Psoas muscle (tissue), 8 donors: ENCODE data around the gene PGAP6. TPM values are rescaled to one million over a fixed set of nuclear protein-coding genes. Genes with fewer than 3 reads are reported as not detected.

Source experiments
- ATAC-seq, 4 donors: fragments of 200-7000 bp; cut with Tn5 transposase; one replicate each; pipeline ENCODE4 v1.9.1; 2020; ENCODE audit warnings: moderate library complexity in 3 of 4, mild to moderate bottlenecking in 2 of 4
- DNase-seq, 2 donors: peaks; one replicate each; pipeline ENCODE4 v3.0.0-alpha.2; 2020
- H3K27ac ChIP-seq: fragments of 200-600 bp; one replicate; pipeline ENCODE4 v1.8.0; 2022
- H3K27me3 ChIP-seq, 3 donors: fragments of 200-600 bp in 1 of 3; one replicate each; pipeline versions ENCODE4 v1.6.1 to v1.8.0; 2013 to 2022; ENCODE audit warnings: low read length in 2 of 3, mild to moderate bottlenecking in 2 of 3, moderate library complexity in 1 of 3; ENCODE audit not compliant: insufficient read depth in 3 of 3
- H3K36me3 ChIP-seq, 2 donors: fragments of 200-600 bp in 1 of 2; one replicate each; pipeline versions ENCODE4 v1.6.1 to v1.8.0; 2013 to 2022; ENCODE audit warnings: low read depth in 1 of 2, mild to moderate bottlenecking in 1 of 2, moderate library complexity in 1 of 2; ENCODE audit not compliant: insufficient read depth in 1 of 2
- H3K4me1 ChIP-seq: fragments of 200-600 bp; one replicate; pipeline ENCODE4 v1.8.0; 2022
- H3K4me3 ChIP-seq: fragments of 200-600 bp; one replicate; pipeline ENCODE4 v1.8.0; 2022; ENCODE audit warnings: mild to moderate bottlenecking
- H3K9me3 ChIP-seq: fragments of 200-600 bp; one replicate; pipeline ENCODE4 v1.8.0; 2022
- CTCF ChIP-seq: fragments of 200-600 bp; IDR thresholded peaks from one replicate; pipeline ENCODE4 v1.8.0; 2022; ENCODE audit warnings: antibody characterized with exemption
- WGBS, 3 donors: extraction: QIAGEN DNeasy Blood & Tissue Kit; methylation state at CpG; one replicate each; pipeline versions ENCODE4 v1.1.6 to v1.1.7; 2013; 5-methylcytosine and 5-hydroxymethylcytosine counted together
- intact Hi-C, 2 donors: fragments of 100-400 bp; cut with DNase I; formaldehyde crosslinking; loops; one replicate each; pipeline versions ENCODE4 v1.11.0 to v1.14.2; 2022
- polyA plus RNA-seq, 3 donors: library from polyadenylated mRNA; stranded (reverse); fragments of 200-250 nt; gene quantifications; one replicate each; pipeline ENCODE4 v1.2.3, GENCODE V29; 2013
- total RNA-seq, 4 donors: library from RNA; stranded (reverse); fragmentation: NEBNext Ultra II Directional in 2 of 4; extraction: Animal tissue kit (Norgen Biotek cat#: 25700) in 2 of 4; gene quantifications; one replicate each; pipeline versions ENCODE4 v1.2.1 to v1.2.4, GENCODE V29; 2021 to 2023
- donor health status: healthy with polysubstance abuse.
- donor health status: DM: no; HTN: no; CAD: no; lungs with moderate emphysema.
- donor health status: Bipolar disorder and iron deficiency.
- donor health status: healthy.
- donor health status: DM: yes; HTN: yes; CAD: no.
- donor health status: DM: no; HTN: no; CAD: no.
- donor health status: DM: no; HTN: no; CAD: no.
- donor health status: DM: yes; HTN: yes; CAD: no.

Gene PGAP6
- total and polyA plus RNA-seq, 7 donors, result 26.0 to 46.9 (median 33.8) TPM

DNA sequence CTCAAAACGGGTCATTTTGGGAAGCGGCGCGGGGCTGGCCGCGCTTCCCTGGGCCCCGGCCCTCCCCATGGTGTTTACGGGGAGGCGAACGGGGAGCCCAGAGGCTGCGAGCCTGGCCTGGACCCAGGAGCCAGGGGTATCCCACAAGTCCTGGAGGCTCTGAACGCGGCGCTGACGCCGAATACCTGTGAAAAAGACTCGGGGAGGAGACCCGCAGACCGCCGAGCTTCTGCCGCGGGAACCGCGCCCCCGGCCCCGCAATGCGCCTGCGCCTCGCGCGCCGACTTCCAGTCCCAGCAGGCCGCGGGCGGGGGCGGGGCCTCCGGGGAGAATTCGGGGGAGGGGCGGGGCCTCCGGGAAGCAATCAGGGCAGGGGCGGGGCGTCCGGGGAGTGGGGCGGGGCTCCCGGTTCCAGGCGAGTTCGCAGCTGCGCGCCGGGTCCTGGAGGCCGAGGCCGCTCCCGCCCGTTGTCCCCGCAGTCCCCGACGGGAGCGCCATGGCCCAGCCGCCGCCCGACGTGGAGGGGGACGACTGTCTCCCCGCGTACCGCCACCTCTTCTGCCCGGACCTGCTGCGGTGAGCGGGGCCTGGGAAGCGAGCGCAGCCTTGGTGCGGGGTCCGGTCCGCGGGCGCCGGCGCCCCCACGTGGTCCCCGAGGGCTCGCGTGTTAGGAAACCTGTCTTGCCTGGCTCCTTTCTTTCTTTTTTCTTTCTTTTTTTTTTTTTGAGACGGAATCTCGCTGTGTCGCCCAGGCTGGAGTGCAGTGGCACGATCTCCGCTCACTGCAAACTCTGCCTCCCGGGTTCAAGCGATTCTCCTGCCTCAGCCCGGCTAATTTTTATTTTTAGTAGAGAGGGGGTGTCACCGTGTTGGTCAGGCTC is 19.9 kb upstream of the PGAP6 start, which contains the start of gene DECR2:
DECR2 (plus strand) TSS at position 418 of the 881 bp plus-strand sequence; CDS start at position 497, 79 bp downstream.
- DNase-seq (peak; percentile 98), ATAC-seq (peak; percentile 89 to 94 (median 92))
- Histone ChIP-seq H3K27me3 (no peaks in the 10 kb centered on the region), H3K9me3 (no peaks in the 10 kb centered on the region), H3K27ac (peak within 1 kb of the TSS; percentile 95), H3K4me1 (peaks cover 21% of the 10 kb centered on the region), H3K4me3 (peak within 1 kb of the TSS; percentile 76), H3K36me3 (peaks cover 0 to 3% of the 10 kb centered on the region in 2 donors)
- intact Hi-C loops, result loop anchor here in 1 of 2 donors (2.0 kb wide), 1 partner anchor 23 kb away; the partner anchor contains the start of gene RAB11FIP3
- TF ChIP-seq CTCF, result peak; percentile 38
- WGBS, 3 donors, result 1% methylated on average over 59 to 91 of the region's 91 CpGs

DNA sequence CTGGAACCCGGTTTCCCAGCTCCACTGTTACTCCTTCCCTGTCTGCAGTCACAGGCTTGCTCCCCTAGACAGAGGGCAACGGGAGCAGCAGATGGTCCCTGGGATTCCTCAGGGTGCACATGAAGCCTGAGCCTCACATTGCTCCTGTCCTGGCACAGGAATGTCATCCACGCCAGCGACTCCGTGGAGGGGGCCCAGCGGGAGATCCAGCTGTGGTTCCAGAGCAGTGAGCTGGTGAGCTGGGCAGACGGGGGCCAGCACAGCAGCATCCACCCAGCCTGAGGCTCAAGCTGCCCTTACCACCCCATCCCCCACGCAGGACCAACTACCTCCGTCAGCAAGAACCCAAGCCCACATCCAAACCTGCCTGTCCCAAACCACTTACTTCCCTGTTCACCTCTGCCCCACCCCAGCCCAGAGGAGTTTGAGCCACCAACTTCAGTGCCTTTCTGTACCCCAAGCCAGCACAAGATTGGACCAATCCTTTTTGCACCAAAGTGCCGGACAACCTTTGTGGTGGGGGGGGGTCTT is 18.3 kb upstream of the PGAP6 start:
- Histone ChIP-seq H3K27ac (peak overlapping the region; percentile 95), H3K36me3 (peaks cover 0 to 3% of the 10 kb centered on the region in 2 donors), H3K9me3 (no peaks in the 10 kb centered on the region), H3K27me3 (no peaks in the 10 kb centered on the region), H3K4me1 (peaks cover 21% of the 10 kb centered on the region), H3K4me3 (peak overlapping the region; percentile 76)
- 60 to 74% (median 66%) methylated on average over 10 of the region's 10 CpGs for WGBS, 3 donors
- ATAC-seq (no peak), DNase-seq (no peak)
- TF ChIP-seq CTCF, result no peak
- intact Hi-C loops, result no loop called here

DNA sequence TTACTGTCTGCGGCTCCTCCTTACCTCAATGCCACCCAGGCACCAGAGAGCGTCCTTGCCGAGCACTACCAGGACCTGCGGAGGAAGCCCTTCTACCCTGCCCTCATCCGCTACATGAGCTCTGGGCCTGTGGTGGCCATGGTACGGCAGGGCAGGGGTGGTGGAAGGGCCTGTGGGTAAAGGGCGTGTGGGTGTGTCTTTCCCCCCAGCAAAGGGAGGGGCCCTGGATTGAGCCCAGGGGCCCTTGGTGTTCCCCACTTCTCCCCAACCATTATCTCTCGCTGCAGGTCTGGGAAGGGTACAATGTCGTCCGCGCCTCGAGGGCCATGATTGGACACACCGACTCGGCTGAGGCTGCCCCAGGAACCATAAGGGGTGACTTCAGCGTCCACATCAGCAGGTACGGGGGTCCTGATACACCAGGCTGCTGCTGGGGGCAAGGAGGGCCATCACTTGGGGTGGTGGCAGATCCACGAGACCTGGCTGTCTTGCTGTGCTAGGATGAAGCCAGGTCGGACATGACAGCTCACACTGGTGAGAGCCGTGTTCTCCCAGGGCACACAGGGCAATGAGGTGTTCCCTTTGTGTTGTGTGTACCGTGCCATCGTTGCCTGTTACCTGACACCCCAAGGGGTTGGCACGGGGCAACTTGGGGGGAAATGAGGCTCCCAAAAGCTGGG is 17.7 kb upstream of the PGAP6 start:
- TF ChIP-seq CTCF, result no peak
- intact Hi-C loops, result loop anchor here in 1 of 2 donors (5.0 kb wide), 1 partner anchor 128 kb away; the partner anchor contains the start of gene CAPN15
- peaks cover 21% of the 10 kb centered on the region for H3K4me1 ChIP-seq
- no peaks in the 10 kb centered on the region for H3K9me3 ChIP-seq
- 76 to 86% (median 78%) methylated on average over 21 to 22 of the region's 22 CpGs for WGBS, 3 donors
- peaks cover 0 to 3% of the 10 kb centered on the region in 2 donors for H3K36me3 ChIP-seq
- no peak for DNase-seq
- no peak overlapping the region for H3K4me3 ChIP-seq
- H3K27ac ChIP-seq, result no peak overlapping the region
- no peaks in the 10 kb centered on the region for H3K27me3 ChIP-seq
- no peak for ATAC-seq

GRCh38 chr16:398561-399339 is 17.0 kb upstream of the PGAP6 start:
- ATAC-seq (no peak), DNase-seq (no peak)
- TF ChIP-seq CTCF, result no peak
- H3K9me3 ChIP-seq, result no peaks in the 10 kb centered on the region
- 79 to 85% (median 79%) methylated on average over 21 to 24 of the region's 24 CpGs for WGBS, 3 donors
- no peak overlapping the region for H3K4me3 ChIP-seq
- H3K4me1 ChIP-seq, result peaks cover 21% of the 10 kb centered on the region
- H3K27ac ChIP-seq, result peak overlapping the region; percentile 72
- intact Hi-C loops, result loop anchor here in 1 of 2 donors (5.0 kb wide), 1 partner anchor 129 kb away; the partner anchor contains the start of gene CAPN15
- H3K27me3 ChIP-seq, result no peaks in the 10 kb centered on the region
- peaks cover 0 to 3% of the 10 kb centered on the region in 2 donors for H3K36me3 ChIP-seq
